Psoas muscle (tissue), 8 donors: Measurements from ENCODE around the gene GALE. TPM values are rescaled to one million over a fixed set of nuclear protein-coding genes. Genes with fewer than 3 reads are reported as not detected.
"Not testable (repeated sequence)": the region's sequence is repeated elsewhere in the genome, so short reads cannot be mapped to it uniquely, and the experiment has no call there.

Experiments used
- ATAC-seq, 4 donors: fragments of 200-7000 bp; cut with Tn5 transposase; one replicate each; pipeline ENCODE4 v1.9.1; 2020; ENCODE audit warnings: moderate library complexity in 3 of 4, mild to moderate bottlenecking in 2 of 4
- DNase-seq, 2 donors: peaks; one replicate each; pipeline ENCODE4 v3.0.0-alpha.2; 2020
- H3K27ac ChIP-seq: fragments of 200-600 bp; one replicate; pipeline ENCODE4 v1.8.0; 2022
- H3K27me3 ChIP-seq, 3 donors: fragments of 200-600 bp in 1 of 3; one replicate each; pipeline versions ENCODE4 v1.6.1 to v1.8.0; 2013 to 2022; ENCODE audit warnings: low read length in 2 of 3, mild to moderate bottlenecking in 2 of 3, moderate library complexity in 1 of 3; ENCODE audit not compliant: insufficient read depth in 3 of 3
- H3K36me3 ChIP-seq, 2 donors: fragments of 200-600 bp in 1 of 2; one replicate each; pipeline versions ENCODE4 v1.6.1 to v1.8.0; 2013 to 2022; ENCODE audit warnings: low read depth in 1 of 2, mild to moderate bottlenecking in 1 of 2, moderate library complexity in 1 of 2; ENCODE audit not compliant: insufficient read depth in 1 of 2
- H3K4me1 ChIP-seq: fragments of 200-600 bp; one replicate; pipeline ENCODE4 v1.8.0; 2022
- H3K4me3 ChIP-seq: fragments of 200-600 bp; one replicate; pipeline ENCODE4 v1.8.0; 2022; ENCODE audit warnings: mild to moderate bottlenecking
- H3K9me3 ChIP-seq: fragments of 200-600 bp; one replicate; pipeline ENCODE4 v1.8.0; 2022
- CTCF ChIP-seq: fragments of 200-600 bp; IDR thresholded peaks from one replicate; pipeline ENCODE4 v1.8.0; 2022; ENCODE audit warnings: antibody characterized with exemption
- WGBS, 3 donors: extraction: QIAGEN DNeasy Blood & Tissue Kit; methylation state at CpG; one replicate each; pipeline versions ENCODE4 v1.1.6 to v1.1.7; 2013; 5-methylcytosine and 5-hydroxymethylcytosine counted together
- intact Hi-C, 2 donors: fragments of 100-400 bp; cut with DNase I; formaldehyde crosslinking; loops; one replicate each; pipeline versions ENCODE4 v1.11.0 to v1.14.2; 2022
- polyA plus RNA-seq, 3 donors: library from polyadenylated mRNA; stranded (reverse); fragments of 200-250 nt; gene quantifications; one replicate each; pipeline ENCODE4 v1.2.3, GENCODE V29; 2013
- total RNA-seq, 4 donors: library from RNA; stranded (reverse); fragmentation: NEBNext Ultra II Directional in 2 of 4; extraction: Animal tissue kit (Norgen Biotek cat#: 25700) in 2 of 4; gene quantifications; one replicate each; pipeline versions ENCODE4 v1.2.1 to v1.2.4, GENCODE V29; 2021 to 2023
- donor health status: healthy with polysubstance abuse.
- donor health status: DM: no; HTN: no; CAD: no; lungs with moderate emphysema.
- donor health status: Bipolar disorder and iron deficiency.
- donor health status: healthy.
- donor health status: DM: yes; HTN: yes; CAD: no.
- donor health status: DM: no; HTN: no; CAD: no.
- donor health status: DM: no; HTN: no; CAD: no.
- donor health status: DM: yes; HTN: yes; CAD: no.

Gene GALE
- total and polyA plus RNA-seq, 7 donors: 6.4 to 69.9 (median 7.7) TPM

DNA sequence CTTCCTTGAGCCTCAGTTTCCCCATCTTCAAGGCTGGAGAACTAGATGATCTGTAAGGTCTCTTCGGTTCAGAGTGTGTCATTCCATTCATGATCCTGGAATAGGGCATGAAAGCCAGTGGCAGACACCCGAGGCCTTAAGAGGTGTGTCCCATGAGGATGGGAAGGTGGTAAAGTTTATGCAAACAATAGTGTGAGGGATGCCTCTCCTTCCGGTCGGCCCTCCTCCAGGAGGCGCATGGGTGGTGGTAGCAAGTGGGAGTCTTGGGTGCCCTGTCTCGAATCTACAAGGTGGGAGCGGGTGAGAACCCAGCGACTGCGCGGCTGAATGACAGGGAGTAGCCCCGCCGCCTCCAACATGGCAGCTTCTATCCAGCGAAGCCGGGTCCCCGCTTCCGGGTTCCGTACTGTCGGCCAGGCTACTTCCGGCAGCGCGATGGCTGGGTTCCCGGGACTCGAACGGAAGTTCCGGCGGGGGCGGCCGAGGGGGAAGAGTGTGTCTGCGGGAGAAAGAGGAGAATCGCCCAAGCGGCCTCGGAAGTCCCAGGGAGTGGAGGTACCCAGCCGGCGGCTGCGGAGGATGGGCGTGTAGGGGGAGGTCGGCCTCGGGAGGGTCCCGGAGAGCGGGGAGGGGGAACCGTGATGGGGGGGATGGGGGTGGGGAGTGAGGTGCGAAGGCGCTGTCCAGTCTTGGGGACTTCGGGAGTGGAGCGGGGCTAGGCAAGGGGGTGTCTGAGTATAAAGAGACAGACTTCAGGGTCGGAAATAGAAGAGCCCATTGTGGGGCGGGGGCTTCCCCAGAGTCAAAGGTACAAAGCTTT, 9.6 kb downstream of the GALE start, which contains the start of gene LYPLA2:
Gene LYPLA2, plus strand, starts transcription at position 450 of the 820 bp plus-strand sequence. CDS start 1,538 bp downstream, outside the sequence.
- intact Hi-C loops: no loop called here
- TF ChIP-seq CTCF: no peak
- Histone ChIP-seq H3K27ac (peak within 1 kb of the TSS; percentile 71), H3K4me1 (peaks cover 21% of the 10 kb centered on the region), H3K9me3 (no peaks in the 10 kb centered on the region), H3K27me3 (no peaks in the 10 kb centered on the region), H3K4me3 (peak within 1 kb of the TSS; percentile 89), H3K36me3 (peaks cover 4 to 44% of the 10 kb centered on the region in 2 donors)
- WGBS, 3 donors: 1% methylated on average over 44 to 47 of the region's 47 CpGs
- peak; percentile 89 to 95 (median 91) for ATAC-seq
- DNase-seq: peak; percentile 95 to 97

DNA sequence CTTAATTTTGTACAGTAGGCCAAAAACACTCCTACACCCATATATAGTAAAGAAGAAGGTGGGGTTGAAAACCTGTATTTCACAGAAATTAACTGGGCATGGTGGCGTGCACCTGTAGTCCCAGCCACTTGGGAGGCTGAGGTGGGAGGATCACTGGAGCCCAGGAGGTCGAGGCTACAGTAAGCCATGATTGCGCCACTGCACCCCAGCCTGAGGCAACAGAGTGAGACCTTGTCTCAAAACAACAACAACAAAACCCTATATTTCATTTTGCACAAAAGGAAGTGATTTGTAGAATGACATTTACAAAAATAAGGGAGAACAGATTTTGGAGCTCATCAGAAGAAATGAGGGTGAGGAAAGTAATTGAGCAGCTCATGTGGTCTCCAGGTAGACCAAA, 11.9 kb downstream of the GALE start:
- ATAC-seq: no peak

DNA sequence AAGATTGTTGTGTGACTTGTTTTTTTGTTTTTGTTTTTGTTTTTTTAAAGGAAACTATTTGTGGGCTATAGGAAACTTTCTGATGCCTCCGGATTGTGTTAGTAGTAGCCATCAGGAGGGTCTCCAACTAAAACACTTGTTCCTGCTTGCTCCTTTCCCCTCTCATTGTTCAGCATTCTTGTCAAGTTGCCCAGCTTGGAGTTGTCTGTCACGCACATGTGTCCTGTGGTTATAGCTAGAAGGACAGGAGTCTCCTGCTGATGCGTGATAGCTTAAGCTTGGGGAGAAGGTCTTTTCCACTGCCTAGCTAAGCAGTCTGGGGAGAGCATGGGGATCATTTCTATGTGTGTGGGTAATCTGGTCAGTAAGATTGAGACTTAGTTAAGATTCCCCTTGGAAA, 12.9 kb downstream of the GALE start:
- DNase-seq: no peak
- no peaks in the 10 kb centered on the region for H3K27me3 ChIP-seq
- WGBS, 3 donors: 47 to 67% (median 63%) methylated on average over 3 of the region's 3 CpGs
- no peak for TF ChIP-seq CTCF
- intact Hi-C loops: no loop called here
- ATAC-seq: no peak
- peaks cover 16% of the 10 kb centered on the region for H3K4me1 ChIP-seq
- H3K36me3 ChIP-seq: peaks cover 9 to 59% of the 10 kb centered on the region in 2 donors
- H3K27ac ChIP-seq: peak overlapping the region; percentile 19
- no peak overlapping the region for H3K4me3 ChIP-seq
- H3K9me3 ChIP-seq: no peaks in the 10 kb centered on the region

More for the DNA sequence above, 11.9 kb downstream of the GALE start:
- no peak for TF ChIP-seq CTCF
- peaks cover 9 to 49% of the 10 kb centered on the region in 2 donors for H3K36me3 ChIP-seq
- no peak overlapping the region for H3K27ac ChIP-seq
- DNase-seq: no peak
- WGBS, 3 donors: 88 to 97% (median 97%) methylated on average over 3 of the region's 3 CpGs
- intact Hi-C loops: no loop called here
- H3K4me3 ChIP-seq: no peak overlapping the region
- H3K9me3 ChIP-seq: no peaks in the 10 kb centered on the region
- H3K27me3 ChIP-seq: no peaks in the 10 kb centered on the region
- peaks cover 21% of the 10 kb centered on the region for H3K4me1 ChIP-seq

DNA sequence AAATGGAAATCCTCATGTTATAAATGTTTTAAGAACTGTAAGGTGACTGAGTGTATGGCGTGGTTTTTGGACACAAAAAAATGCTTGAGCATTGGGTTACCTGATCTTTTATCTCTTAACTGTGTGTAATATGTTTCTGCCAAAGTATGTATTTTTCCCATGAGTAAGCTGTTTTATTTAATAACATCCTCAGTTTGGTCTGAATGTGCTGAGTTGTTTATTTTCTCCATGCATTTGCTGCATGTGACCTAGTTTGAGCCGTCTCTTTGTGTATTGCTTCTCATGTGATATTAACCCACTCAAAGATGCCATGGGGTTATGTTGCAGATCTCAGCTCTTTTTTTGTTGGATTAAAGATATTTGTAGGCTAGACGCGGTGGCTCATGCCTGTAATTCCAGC, 15.7 kb downstream of the GALE start:
- Histone ChIP-seq H3K27ac (no peak overlapping the region), H3K4me1 (peaks cover 8% of the 10 kb centered on the region), H3K27me3 (no peaks in the 10 kb centered on the region), H3K4me3 (no peak overlapping the region), H3K36me3 (peaks cover 14 to 86% of the 10 kb centered on the region in 2 donors), H3K9me3 (no peaks in the 10 kb centered on the region)
- no peak for TF ChIP-seq CTCF
- no peak for DNase-seq
- ATAC-seq: no peak
- WGBS, 3 donors: 77 to 86% (median 81%) methylated on average over 4 of the region's 4 CpGs
- intact Hi-C loops: no loop called here

- H3K4me1 ChIP-seq: peaks cover 18% of the 10 kb centered on the region
- 90 to 96% (median 95%) methylated on average over 11 of the region's 11 CpGs for WGBS, 3 donors
- H3K36me3 ChIP-seq: peaks cover 14 to 83% of the 10 kb centered on the region in 2 donors
- H3K4me3 ChIP-seq, intact Hi-C loops, ATAC-seq, H3K27me3 ChIP-seq, DNase-seq, H3K27ac ChIP-seq, H3K9me3 ChIP-seq: not testable (repeated sequence)
Observed at GRCh38 chr1:23783141-23783540, 17.4 kb downstream of the GALE start.
